Stomach (tissue), 4 donors: ENCODE measurements around the gene RIMS1.

Source experiments
- CTCF ChIP-seq, 7 experiments: fragments of 450-650 bp in 4 of 7; fragments of 200-600 bp in 3 of 7; sonication (generic) in 3 of 7; IDR thresholded peaks; one replicate each; pipeline ENCODE4 v1.5.1; 2016 to 2019; ENCODE audit warnings: antibody characterized with exemption in 7 of 7, control low read depth in 2 of 7, mild to moderate bottlenecking in 1 of 7
- POLR2AphosphoS5 ChIP-seq, 3 donors: sonication (generic); formaldehyde crosslinking; IDR thresholded peaks; one replicate each; pipeline ENCODE4 v1.6.1; 2016; ENCODE audit warnings: antibody characterized with exemption in 3 of 3

DNA sequence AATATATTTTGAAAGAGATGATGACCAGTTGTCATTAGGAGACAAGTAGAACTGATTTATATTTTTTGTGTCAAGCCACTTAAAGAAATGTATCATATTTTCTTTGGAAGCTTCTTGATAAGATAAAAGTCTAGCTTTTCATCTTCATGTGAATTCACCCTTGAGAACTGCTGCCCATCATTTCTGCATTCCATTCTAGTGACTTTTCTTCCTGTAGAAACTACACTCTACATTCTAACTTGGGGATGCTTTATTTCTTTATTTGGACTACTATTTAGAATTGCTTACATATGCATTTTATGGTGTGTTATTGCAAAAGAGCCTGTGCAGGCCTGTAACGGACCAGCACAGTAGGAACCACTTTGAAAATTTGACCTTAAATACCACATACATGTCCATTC is 400.6 kb downstream of the RIMS1 start:
- TF ChIP-seq POLR2AphosphoS5 (IDR thresholded peaks at IDR 0.05): no peak
- TF ChIP-seq CTCF (IDR thresholded peaks at IDR 0.05): no peak
